ENCODE measurements around the gene MIDN.

Gene MIDN

DNA sequence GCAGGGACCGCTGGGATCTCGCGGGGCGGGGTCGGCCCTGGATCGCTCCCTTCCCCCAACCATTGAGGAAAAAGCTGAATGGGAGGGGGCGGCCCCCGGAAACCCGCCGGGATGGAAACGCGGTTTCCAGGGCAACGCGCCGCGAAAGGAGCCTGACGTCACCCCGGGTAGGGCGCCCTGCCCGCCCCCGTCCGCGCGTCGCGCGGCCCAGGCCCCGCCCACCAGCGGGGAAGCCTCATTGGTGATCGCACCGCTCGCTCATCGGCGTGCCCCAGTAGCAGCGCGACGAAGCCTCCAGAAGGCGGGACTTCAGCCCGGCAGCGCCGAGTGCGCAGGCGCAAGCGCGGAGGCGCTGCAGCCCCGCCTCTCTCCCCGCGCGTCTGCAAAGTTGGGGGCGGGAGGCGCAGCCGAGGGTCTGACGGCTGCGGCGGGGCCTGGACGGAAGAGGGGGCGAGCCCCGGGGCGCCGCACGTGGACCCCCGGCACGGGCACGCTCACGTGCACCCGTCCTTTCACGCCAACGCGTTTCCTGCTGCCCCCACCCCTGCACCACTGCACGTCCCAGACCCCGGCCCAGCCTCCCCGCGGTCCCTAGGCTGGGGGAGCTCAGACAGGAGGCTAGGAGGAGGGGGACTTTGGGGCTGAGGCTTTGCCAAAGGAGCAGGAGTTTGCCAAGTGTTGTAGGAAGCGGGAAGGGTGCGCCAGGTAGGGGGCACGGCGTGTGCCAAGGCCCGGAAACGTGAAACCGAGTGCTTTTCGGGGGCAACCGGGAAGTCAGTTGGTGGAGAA is 12.6 kb downstream of the MIDN start:
- Histone ChIP-seq H3K36me3 (replicated peaks in 1 of 2; ENCODE audit: control insufficient read depth in 2 of 2, insufficient read depth in 2 of 2, low read length in 2 of 2) (peaks cover 17 to 34% of the 10 kb centered on the region in 2 donors), H3K4me2 (ENCODE audit: insufficient read depth, low read length, poor library complexity, severe bottlenecking) (peak overlapping the region; percentile 91), H2AK5ac (ENCODE audit: low read depth, low read length) (peak overlapping the region; percentile 100), H3K27me3 (ENCODE audit: control insufficient read depth in 3 of 3, insufficient read depth in 3 of 3, low read depth in 1 of 3, low read length in 3 of 3) (no peaks in the 10 kb centered on the region), H2BK15ac (ENCODE audit: low read length) (peak overlapping the region; percentile 100), H4K8ac (ENCODE audit: low read depth, low read length) (no peak overlapping the region), H2BK120ac (ENCODE audit: low read depth, low read length) (peak overlapping the region; percentile 98), H3K4me1 (ENCODE audit: control insufficient read depth in 2 of 2, insufficient read depth in 1 of 2, low read depth in 1 of 2, low read length in 2 of 2) (peaks cover 51 to 66% of the 10 kb centered on the region in 2 donors), H3K79me1 (ENCODE audit: low read depth, low read length) (peaks cover 21% of the 10 kb centered on the region), H2BK5ac (ENCODE audit: low read length) (peak overlapping the region; percentile 97), H3K4ac (ENCODE audit: low read length) (peak overlapping the region; percentile 89), H3K9ac (ENCODE audit: low read depth, low read length, poor library complexity) (peak overlapping the region; percentile 99), H3K9me3 (replicated peaks in 1 of 2; ENCODE audit: control insufficient read depth in 2 of 2, insufficient read depth in 1 of 2, low read depth in 1 of 2, low read length in 2 of 2) (no peaks in the 10 kb centered on the region), H2BK12ac (ENCODE audit: low read length) (peak overlapping the region; percentile 33), H3K23ac (ENCODE audit: low read depth, low read length, poor library complexity) (peak overlapping the region; percentile 97), H3K4me3 (ENCODE audit: low read length in 2 of 2) (peak overlapping the region; percentile 68 to 88), H3K27ac (replicated peaks; ENCODE audit: low read length) (peak overlapping the region; percentile 76), H3K18ac (ENCODE audit: low read length) (peak overlapping the region; percentile 99), H3K14ac (ENCODE audit: low read length) (peak overlapping the region; percentile 89), H4K91ac (ENCODE audit: low read depth, low read length, poor library complexity) (peak overlapping the region; percentile 99), H2AFZ (ENCODE audit: low read length) (peak overlapping the region; percentile 82)
- DNase-seq (ENCODE audit: low spot score): peak; percentile 97
- WGBS, 2 donors (ENCODE audit: extremely low coverage in 2 of 2, insufficient read length in 2 of 2, insufficient replicate concordance in 1 of 2): no CpG with 5 or more reads among the region's 83 CpGs

DNA sequence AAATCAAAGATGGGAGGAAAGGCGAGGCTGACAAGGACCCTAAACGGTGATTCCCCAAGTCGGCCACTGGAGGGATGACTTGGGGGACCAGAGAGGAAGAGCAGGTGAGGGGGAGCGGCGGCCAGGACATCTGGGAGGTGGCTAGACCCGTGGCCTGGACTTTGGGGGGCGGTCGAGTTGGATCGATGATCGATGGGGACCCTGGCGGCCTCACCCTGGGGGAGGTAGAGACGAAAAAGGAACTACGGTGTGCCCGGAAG is 13.1 kb downstream of the MIDN start:
- Histone ChIP-seq H4K8ac (ENCODE audit: low read depth, low read length) (peak overlapping the region; percentile 82), H3K18ac (ENCODE audit: low read length) (peak overlapping the region; percentile 99), H3K4me2 (ENCODE audit: insufficient read depth, low read length, poor library complexity, severe bottlenecking) (peak overlapping the region; percentile 79), H2BK15ac (ENCODE audit: low read length) (peak overlapping the region; percentile 100), H3K9me3 (replicated peaks in 1 of 2; ENCODE audit: control insufficient read depth in 2 of 2, insufficient read depth in 1 of 2, low read depth in 1 of 2, low read length in 2 of 2) (no peaks in the 10 kb centered on the region), H3K27ac (replicated peaks; ENCODE audit: low read length) (peak overlapping the region; percentile 76), H3K9ac (ENCODE audit: low read depth, low read length, poor library complexity) (peak overlapping the region; percentile 99), H2AK5ac (ENCODE audit: low read depth, low read length) (peak overlapping the region; percentile 100), H3K4ac (ENCODE audit: low read length) (peak overlapping the region; percentile 69), H3K79me1 (ENCODE audit: low read depth, low read length) (peaks cover 23% of the 10 kb centered on the region), H2BK120ac (ENCODE audit: low read depth, low read length) (peak overlapping the region; percentile 98), H3K4me1 (ENCODE audit: control insufficient read depth in 2 of 2, insufficient read depth in 1 of 2, low read depth in 1 of 2, low read length in 2 of 2) (peaks cover 53 to 67% of the 10 kb centered on the region in 2 donors), H3K14ac (ENCODE audit: low read length) (peak overlapping the region; percentile 56), H4K91ac (ENCODE audit: low read depth, low read length, poor library complexity) (peak overlapping the region; percentile 92), H3K4me3 (ENCODE audit: low read length in 2 of 2) (peak overlapping the region; percentile 68 to 88), H3K27me3 (ENCODE audit: control insufficient read depth in 3 of 3, insufficient read depth in 3 of 3, low read depth in 1 of 3, low read length in 3 of 3) (no peaks in the 10 kb centered on the region), H3K36me3 (replicated peaks in 1 of 2; ENCODE audit: control insufficient read depth in 2 of 2, insufficient read depth in 2 of 2, low read length in 2 of 2) (peaks cover 14 to 30% of the 10 kb centered on the region in 2 donors), H3K23ac (ENCODE audit: low read depth, low read length, poor library complexity) (peak overlapping the region; percentile 91), H2BK5ac (ENCODE audit: low read length) (peak overlapping the region; percentile 97), H2AFZ (ENCODE audit: low read length) (peak overlapping the region; percentile 82), H2BK12ac (ENCODE audit: low read length) (peak overlapping the region; percentile 33)
- DNase-seq (ENCODE audit: low spot score): no peak
- no CpG with 5 or more reads among the region's 14 CpGs for WGBS, 2 donors (ENCODE audit: extremely low coverage in 2 of 2, insufficient read length in 2 of 2, insufficient replicate concordance in 1 of 2)

DNA sequence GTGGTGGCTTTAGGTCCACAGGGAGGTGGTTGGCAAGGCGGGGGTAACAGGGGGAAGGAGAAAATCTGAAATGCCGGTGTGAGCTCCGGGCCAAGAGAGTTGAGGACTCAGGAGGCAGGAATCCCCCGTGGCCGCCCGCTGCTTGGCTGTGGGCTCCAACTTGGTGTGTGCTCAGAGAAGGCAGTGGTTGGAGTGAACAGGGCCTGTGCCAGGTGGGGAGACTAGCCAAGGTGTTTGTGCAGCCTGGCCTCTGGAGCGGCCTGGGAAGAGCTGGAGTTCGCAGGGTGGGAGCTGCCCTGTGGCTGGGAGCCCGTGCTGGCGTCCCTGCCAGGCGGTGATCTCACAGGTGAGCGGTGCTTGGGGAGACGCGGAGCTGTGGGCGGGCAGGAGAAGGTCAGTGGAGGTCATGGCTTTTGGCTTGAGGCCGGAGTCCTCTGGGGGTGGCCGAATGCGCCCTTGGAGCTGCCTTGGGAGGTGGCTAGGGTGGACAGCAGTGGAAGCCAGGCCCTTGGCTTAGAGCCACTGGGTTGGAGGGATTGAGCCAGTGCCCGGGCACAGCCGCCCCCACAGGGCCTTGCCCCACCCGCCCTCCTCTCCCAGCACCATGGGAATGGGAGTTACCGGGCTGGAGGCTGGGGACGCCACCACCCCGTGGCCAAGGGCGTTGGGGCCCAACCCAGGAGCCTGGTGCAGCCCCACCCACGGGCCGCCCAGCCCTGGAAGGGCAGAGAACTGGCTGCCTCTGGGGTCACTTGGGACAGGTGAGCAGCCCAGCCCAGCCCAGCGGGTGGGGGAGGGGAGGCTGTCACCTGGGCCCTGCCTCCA is 13.6 kb downstream of the MIDN start:
- no peaks in the 10 kb centered on the region for H3K27me3 ChIP-seq (ENCODE audit: control insufficient read depth in 3 of 3, insufficient read depth in 3 of 3, low read depth in 1 of 3, low read length in 3 of 3)

More for the DNA sequence above, 13.6 kb downstream of the MIDN start:
- no peak for DNase-seq (ENCODE audit: low spot score)
- H2BK15ac ChIP-seq (ENCODE audit: low read length): peak overlapping the region; percentile 100
- peaks cover 51 to 63% of the 10 kb centered on the region in 2 donors for H3K4me1 ChIP-seq (ENCODE audit: control insufficient read depth in 2 of 2, insufficient read depth in 1 of 2, low read depth in 1 of 2, low read length in 2 of 2)
- peaks cover 23% of the 10 kb centered on the region for H3K79me1 ChIP-seq (ENCODE audit: low read depth, low read length)
- H3K4me3 ChIP-seq (ENCODE audit: low read length in 2 of 2): peak overlapping the region; percentile 68 to 88
- H2BK12ac ChIP-seq (ENCODE audit: low read length): peak overlapping the region; percentile 99
- H2AK5ac ChIP-seq (ENCODE audit: low read depth, low read length): peak overlapping the region; percentile 100
- WGBS, 2 donors (ENCODE audit: extremely low coverage in 2 of 2, insufficient read length in 2 of 2, insufficient replicate concordance in 1 of 2): no CpG with 5 or more reads among the region's 28 CpGs
- peaks cover 8 to 25% of the 10 kb centered on the region in 2 donors for H3K36me3 ChIP-seq (replicated peaks in 1 of 2; ENCODE audit: control insufficient read depth in 2 of 2, insufficient read depth in 2 of 2, low read length in 2 of 2)
- H3K9ac ChIP-seq (ENCODE audit: low read depth, low read length, poor library complexity): peak overlapping the region; percentile 99
- H3K4ac ChIP-seq (ENCODE audit: low read length): peak overlapping the region; percentile 69
- peak overlapping the region; percentile 72 for H2BK120ac ChIP-seq (ENCODE audit: low read depth, low read length)
- H4K91ac ChIP-seq (ENCODE audit: low read depth, low read length, poor library complexity): peak overlapping the region; percentile 92
- H3K14ac ChIP-seq (ENCODE audit: low read length): peak overlapping the region; percentile 56
- no peak overlapping the region for H2AFZ ChIP-seq (ENCODE audit: low read length)
- peak overlapping the region; percentile 79 for H3K4me2 ChIP-seq (ENCODE audit: insufficient read depth, low read length, poor library complexity, severe bottlenecking)
- peak overlapping the region; percentile 91 for H3K23ac ChIP-seq (ENCODE audit: low read depth, low read length, poor library complexity)
- H3K18ac ChIP-seq (ENCODE audit: low read length): peak overlapping the region; percentile 99
- H3K27ac ChIP-seq (replicated peaks; ENCODE audit: low read length): peak overlapping the region; percentile 76
- peak overlapping the region; percentile 97 for H4K8ac ChIP-seq (ENCODE audit: low read depth, low read length)
- H2BK5ac ChIP-seq (ENCODE audit: low read length): peak overlapping the region; percentile 97
- H3K9me3 ChIP-seq (replicated peaks in 1 of 2; ENCODE audit: control insufficient read depth in 2 of 2, insufficient read depth in 1 of 2, low read depth in 1 of 2, low read length in 2 of 2): no peaks in the 10 kb centered on the region

Data from neuronal stem cell (in vitro differentiated cells).